ENCODE measurements around the gene OR8D1. TPM values are rescaled to one million over a fixed set of nuclear protein-coding genes. Genes with fewer than 3 reads are reported as not detected.

OR8D1 gene
- total RNA-seq, 1 experiment from 2014 or later, result not detected

DNA sequence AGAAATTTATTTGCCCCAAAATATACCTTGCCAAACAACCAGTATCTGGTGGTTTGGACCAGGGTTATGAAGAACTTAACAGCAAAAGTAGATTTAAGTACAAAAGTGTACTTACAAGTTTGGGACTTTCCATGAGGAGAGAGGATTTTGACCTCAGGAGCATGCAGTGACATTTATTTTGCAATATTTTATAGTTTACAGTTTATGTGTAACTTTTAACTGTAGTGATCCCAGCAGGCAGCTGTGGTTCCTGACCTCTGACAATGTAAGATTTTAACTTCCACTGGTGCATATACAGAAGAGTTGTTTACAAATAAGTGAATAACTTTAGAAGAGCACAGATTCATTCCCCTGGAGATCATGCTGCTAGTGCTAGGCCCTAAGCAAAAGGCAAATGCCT is 6.7 kb downstream of the OR8D1 start:
- TF ChIP-seq, protein P1, sequence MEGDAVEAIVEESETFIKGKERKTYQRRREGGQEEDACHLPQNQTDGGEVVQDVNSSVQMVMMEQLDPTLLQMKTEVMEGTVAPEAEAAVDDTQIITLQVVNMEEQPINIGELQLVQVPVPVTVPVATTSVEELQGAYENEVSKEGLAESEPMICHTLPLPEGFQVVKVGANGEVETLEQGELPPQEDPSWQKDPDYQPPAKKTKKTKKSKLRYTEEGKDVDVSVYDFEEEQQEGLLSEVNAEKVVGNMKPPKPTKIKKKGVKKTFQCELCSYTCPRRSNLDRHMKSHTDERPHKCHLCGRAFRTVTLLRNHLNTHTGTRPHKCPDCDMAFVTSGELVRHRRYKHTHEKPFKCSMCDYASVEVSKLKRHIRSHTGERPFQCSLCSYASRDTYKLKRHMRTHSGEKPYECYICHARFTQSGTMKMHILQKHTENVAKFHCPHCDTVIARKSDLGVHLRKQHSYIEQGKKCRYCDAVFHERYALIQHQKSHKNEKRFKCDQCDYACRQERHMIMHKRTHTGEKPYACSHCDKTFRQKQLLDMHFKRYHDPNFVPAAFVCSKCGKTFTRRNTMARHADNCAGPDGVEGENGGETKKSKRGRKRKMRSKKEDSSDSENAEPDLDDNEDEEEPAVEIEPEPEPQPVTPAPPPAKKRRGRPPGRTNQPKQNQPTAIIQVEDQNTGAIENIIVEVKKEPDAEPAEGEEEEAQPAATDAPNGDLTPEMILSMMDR (IDR thresholded peaks at IDR 0.05; ENCODE audit: unreplicated experiment), result no peak
- Mint-ChIP-seq H3K9me3 (ENCODE audit: unreplicated experiment) (no peaks in the 10 kb centered on the region), H3K4me3 (ENCODE audit: unreplicated experiment) (no peak overlapping the region), H3K27ac (ENCODE audit: low read depth, unreplicated experiment) (no peak overlapping the region), H3K36me3 (ENCODE audit: insufficient read depth, unreplicated experiment) (no peaks in the 10 kb centered on the region), H3K4me1 (ENCODE audit: insufficient read depth, unreplicated experiment) (no peaks in the 10 kb centered on the region), H3K27me3 (ENCODE audit: insufficient read depth, unreplicated experiment) (peaks cover 81% of the 10 kb centered on the region)
- no peak for DNase-seq (ENCODE audit: unreplicated experiment)
- CTCF ChIA-PET, result no interaction called here
- POLR2A ChIA-PET, result no interaction called here
- intact Hi-C loops (cut with micrococcal nuclease), result no loop called here
- BruUV-seq (replicated peaks), result no TSS peak

DNA sequence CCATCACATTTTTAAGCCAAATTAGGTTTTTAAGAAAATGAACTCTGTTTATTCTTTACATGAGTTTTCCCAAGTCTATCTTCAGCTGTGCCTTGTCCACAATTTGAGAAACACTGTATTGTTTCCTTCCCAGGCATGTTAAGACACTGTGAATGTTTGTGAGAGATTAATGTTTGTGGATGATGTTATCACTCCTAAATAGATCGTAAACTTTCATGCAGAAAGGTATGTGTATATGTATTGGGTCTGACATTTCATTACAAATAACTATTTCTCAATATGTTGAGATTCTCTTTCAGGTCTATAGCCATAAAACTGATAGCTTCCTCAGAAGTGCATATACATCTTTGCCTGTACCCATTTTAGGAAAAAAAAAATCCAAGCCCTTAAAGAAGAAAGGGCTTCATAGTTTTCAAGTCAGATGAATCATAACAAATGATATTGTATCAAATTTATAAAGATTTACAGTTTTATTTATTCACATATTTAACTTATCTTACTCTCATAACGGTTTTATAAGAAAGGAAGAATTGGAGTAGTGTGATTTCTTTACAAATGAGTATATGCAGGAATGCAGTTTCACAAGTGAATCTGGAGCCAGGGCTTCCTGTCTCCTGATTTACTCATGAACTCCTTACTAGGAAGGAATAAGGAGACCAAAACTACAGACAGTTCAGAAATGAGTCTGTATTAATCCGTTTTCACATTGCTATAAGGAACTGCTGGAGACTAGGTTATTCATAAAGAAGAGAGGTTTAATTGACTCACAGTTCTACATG is 11.2 kb downstream of the OR8D1 start:
- no peak overlapping the region for H3K27ac Mint-ChIP-seq (ENCODE audit: low read depth, unreplicated experiment)
- no peaks in the 10 kb centered on the region for H3K9me3 Mint-ChIP-seq (ENCODE audit: unreplicated experiment)
- DNase-seq (ENCODE audit: unreplicated experiment), result no peak
- H3K27me3 Mint-ChIP-seq (ENCODE audit: insufficient read depth, unreplicated experiment), result peaks cover 40% of the 10 kb centered on the region
- intact Hi-C loops (cut with micrococcal nuclease), result no loop called here
- H3K36me3 Mint-ChIP-seq (ENCODE audit: insufficient read depth, unreplicated experiment), result no peaks in the 10 kb centered on the region
- ChIA-PET CTCF (interaction anchor here (0.7 kb wide), 1 partner anchor 11 kb away, joined by 3 read pairs; no protein-coding TSS in a partner anchor), POLR2A (interaction anchor here (1.6 kb wide), 1 partner anchor 187 kb away, joined by 3 read pairs; the partner anchor contains the start of gene VWA5A)
- TF ChIP-seq, protein P1 (IDR thresholded peaks at IDR 0.05; ENCODE audit: unreplicated experiment), result no peak
- BruUV-seq (replicated peaks), result no TSS peak
- H3K4me1 Mint-ChIP-seq (ENCODE audit: insufficient read depth, unreplicated experiment), result no peaks in the 10 kb centered on the region
- H3K4me3 Mint-ChIP-seq (ENCODE audit: unreplicated experiment), result no peak overlapping the region

DNA sequence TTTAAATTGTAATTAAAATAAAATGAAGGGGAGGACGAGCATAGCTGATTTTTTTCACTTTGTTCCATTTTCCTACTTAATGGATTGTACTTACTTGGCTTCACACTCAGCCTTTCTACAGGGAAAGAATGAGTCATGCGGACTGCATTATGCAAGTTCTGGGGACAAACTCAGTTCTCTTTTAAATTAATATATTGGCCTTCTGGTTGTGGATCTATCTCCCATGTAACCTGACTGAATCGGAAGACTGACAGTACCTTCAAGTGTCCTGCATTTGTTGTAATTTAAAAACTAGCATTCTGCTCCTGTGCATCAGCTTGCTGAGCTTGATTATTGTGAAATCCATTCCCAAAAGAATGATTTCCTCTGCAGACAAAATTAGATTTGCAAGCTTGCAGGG is 12.2 kb downstream of the OR8D1 start:
- no peak overlapping the region for H3K27ac Mint-ChIP-seq (ENCODE audit: low read depth, unreplicated experiment)
- no peak overlapping the region for H3K4me3 Mint-ChIP-seq (ENCODE audit: unreplicated experiment)
- peaks cover 40% of the 10 kb centered on the region for H3K27me3 Mint-ChIP-seq (ENCODE audit: insufficient read depth, unreplicated experiment)
- intact Hi-C loops (cut with micrococcal nuclease), result no loop called here
- H3K4me1 Mint-ChIP-seq (ENCODE audit: insufficient read depth, unreplicated experiment), result no peaks in the 10 kb centered on the region
- no peaks in the 10 kb centered on the region for H3K9me3 Mint-ChIP-seq (ENCODE audit: unreplicated experiment)
- ChIA-PET CTCF (no interaction called here), POLR2A (interaction anchor here (1.6 kb wide), 1 partner anchor 186 kb away, joined by 3 read pairs; the partner anchor contains the start of gene VWA5A)
- no TSS peak for BruUV-seq (replicated peaks)
- DNase-seq (ENCODE audit: unreplicated experiment), result peak; percentile 73
- no peaks in the 10 kb centered on the region for H3K36me3 Mint-ChIP-seq (ENCODE audit: insufficient read depth, unreplicated experiment)
- TF ChIP-seq, protein P1 (IDR thresholded peaks at IDR 0.05; ENCODE audit: unreplicated experiment), result no peak

DNA sequence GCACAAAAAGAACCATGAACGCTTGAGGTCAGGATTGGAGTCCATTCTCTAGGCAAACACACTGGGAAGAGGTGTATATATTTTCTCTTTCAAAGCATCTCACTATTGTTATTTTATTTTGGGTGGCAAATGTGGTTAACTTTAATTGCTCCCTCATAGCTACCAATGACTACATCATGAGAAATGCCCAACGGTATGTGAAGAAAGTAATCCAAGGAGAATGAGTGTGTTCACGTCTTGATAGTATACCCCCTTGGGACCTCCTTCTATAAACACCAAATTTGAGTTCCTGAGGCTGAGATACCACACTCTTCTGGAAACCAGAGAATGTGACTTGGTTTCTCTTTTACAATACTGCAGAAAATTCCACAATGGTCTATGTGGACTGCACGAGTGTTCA is 15.8 kb downstream of the OR8D1 start:
- H3K4me1 Mint-ChIP-seq (ENCODE audit: insufficient read depth, unreplicated experiment), result no peaks in the 10 kb centered on the region
- no TSS peak for BruUV-seq (replicated peaks)
- DNase-seq (ENCODE audit: unreplicated experiment), result no peak
- peaks cover 23% of the 10 kb centered on the region for H3K27me3 Mint-ChIP-seq (ENCODE audit: insufficient read depth, unreplicated experiment)
- intact Hi-C loops (cut with micrococcal nuclease), result no loop called here
- no peak overlapping the region for H3K4me3 Mint-ChIP-seq (ENCODE audit: unreplicated experiment)
- H3K9me3 Mint-ChIP-seq (ENCODE audit: unreplicated experiment), result no peaks in the 10 kb centered on the region
- ChIA-PET CTCF (interaction anchor here (0.6 kb wide), 1 partner anchor 21 kb away, joined by 3 read pairs; no protein-coding TSS in a partner anchor), POLR2A (no interaction called here)
- TF ChIP-seq, protein P1 (IDR thresholded peaks at IDR 0.05; ENCODE audit: unreplicated experiment), result no peak
- H3K27ac Mint-ChIP-seq (ENCODE audit: low read depth, unreplicated experiment), result no peak overlapping the region
- H3K36me3 Mint-ChIP-seq (ENCODE audit: insufficient read depth, unreplicated experiment), result no peaks in the 10 kb centered on the region

Data from MCF 10A (cell line).